BJ (cell line): ENCODE measurements around the gene TCTN1. TPM values are rescaled to one million over a fixed set of nuclear protein-coding genes. Genes with fewer than 3 reads are reported as not detected.

Experiments used
- CTCF ChIA-PET: fragments of 350-600 bp; formaldehyde crosslinking; extraction: SDS; loops from one replicate; lab custom pipeline; 2021; ENCODE audit warnings: antibody characterized with exemption, inconsistent platforms; lab: Yijun Ruan, JAX
- POLR2A ChIA-PET: fragments of 300-600 bp; sonication (Branson Sonifier 250); formaldehyde crosslinking; extraction: SDS; loops from one replicate; lab custom pipeline; 2021; ENCODE audit warnings: antibody characterized with exemption; lab: Charles Lee
- DNase-seq: peaks from one replicate; pipeline ENCODE4 v3.0.0-alpha.2; 2011; ENCODE audit warnings: low read depth
- H3K27me3 ChIP-seq: 2 replicates; pipeline ENCODE4 v1.6.0; 2011; ENCODE audit warnings: low read length; ENCODE audit not compliant: control insufficient read depth, insufficient read depth
- H3K36me3 ChIP-seq: 2 replicates; pipeline ENCODE4 v1.5.1; 2011; ENCODE audit warnings: low read length; ENCODE audit not compliant: control insufficient read depth, insufficient read depth
- H3K4me3 ChIP-seq: 2 replicates; pipeline ENCODE4 v1.5.1; 2011; ENCODE audit warnings: low read depth, mild to moderate bottlenecking, control low read depth, low read length
- CTCF ChIP-seq: IDR thresholded peaks from 2 replicates; pipeline ENCODE4 v1.5.1; 2011; ENCODE audit warnings: low read depth, mild to moderate bottlenecking, control low read depth, inconsistent platforms, low read length, moderate library complexity; ENCODE audit not compliant: insufficient read depth
- polyA minus RNA-seq: library from RNA; depleted of rRNA, polyadenylated mRNA; stranded (reverse); fragments of >200 nt; gene quantifications from 2 replicates; pipeline ENCODE4 v1.2.3, GENCODE V29; 2011; rRNA and poly(A)+ RNA removed
- polyA plus RNA-seq: library from polyadenylated mRNA; depleted of rRNA; stranded (reverse); fragments of >200 nt; gene quantifications from 2 replicates; pipeline ENCODE4 v1.2.3, GENCODE V29; 2011; rRNA removed

Gene TCTN1
- polyA plus RNA-seq (34.0 and 34.1 TPM in 2 replicates), polyA minus RNA-seq (13.9 and 20.2 TPM in 2 replicates)

- ChIA-PET POLR2A (no interaction called here), CTCF (interaction anchor here (0.7 to 3.9 kb wide), 6 partner anchors 13 to 274 kb away, joined by 3 to 28 read pairs (median 4); partner anchors contain the start of gene FAM216A)
- no peaks in the 10 kb centered on the region for H3K27me3 ChIP-seq
- peak; percentile 71 for DNase-seq
- H3K4me3 ChIP-seq, result peak within 1 kb of the TSS; percentile 69
- TF ChIP-seq CTCF, result no peak
- H3K36me3 ChIP-seq, result no peaks in the 10 kb centered on the region
Measured at GRCh38 chr12:110613771-110614684, at the start of gene TCTN1. Gene TCTN1 (plus strand): TSS chr12:110614129. CDS start chr12:110614183, 54 bp downstream.

- Histone ChIP-seq H3K4me3 (no peak overlapping the region), H3K36me3 (no peaks in the 10 kb centered on the region), H3K27me3 (no peaks in the 10 kb centered on the region)
- POLR2A ChIA-PET, result no interaction called here
- no peak for DNase-seq
- CTCF ChIA-PET, result interaction anchor here (1.2 kb wide), 1 partner anchor 114 kb away, joined by 4 read pairs; the partner anchor contains the start of gene ARPC3
- no peak for TF ChIP-seq CTCF
Measured at GRCh38 chr12:110564471-110564991, 49.4 kb upstream of the TCTN1 start.

GRCh38 chr12:110565894-110566871 is 47.7 kb upstream of the TCTN1 start:
- Histone ChIP-seq H3K27me3 (no peaks in the 10 kb centered on the region), H3K4me3 (no peak overlapping the region), H3K36me3 (no peaks in the 10 kb centered on the region)
- DNase-seq, result no peak
- POLR2A ChIA-PET, result interaction anchor here (0.5 kb wide), 1 partner anchor 8 kb away, joined by 9 read pairs; no protein-coding TSS in a partner anchor
- CTCF ChIA-PET, result interaction anchor here (0.5 to 0.6 kb wide), 2 partner anchors 14 to 62 kb away, joined by 4 read pairs; no protein-coding TSS in a partner anchor
- TF ChIP-seq CTCF, result no peak

DNA sequence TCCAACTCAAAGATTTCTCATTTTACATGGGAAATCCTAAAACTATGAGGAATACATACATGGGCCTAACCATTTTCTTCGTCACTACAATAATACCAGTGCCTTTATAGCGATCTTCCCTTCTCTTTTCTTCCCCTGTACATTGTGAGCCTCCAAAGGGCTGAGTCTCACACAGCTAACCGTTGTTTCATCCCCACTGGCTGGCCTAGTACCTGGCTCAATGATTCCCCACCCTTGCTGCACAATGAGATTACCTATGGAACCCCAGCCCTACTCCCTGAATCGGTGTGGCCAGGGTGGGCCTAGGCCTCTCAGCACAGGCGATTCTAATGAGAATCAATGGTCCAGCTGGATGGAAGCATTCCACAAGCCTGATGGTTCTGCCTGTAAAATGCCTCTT is 46.9 kb upstream of the TCTN1 start:
- H3K4me3 ChIP-seq, result no peak overlapping the region
- CTCF ChIA-PET, result interaction anchor here (0.5 kb wide), 1 partner anchor 63 kb away, joined by 4 read pairs; no protein-coding TSS in a partner anchor
- POLR2A ChIA-PET, result interaction anchor here (0.5 kb wide), 1 partner anchor 8 kb away, joined by 9 read pairs; no protein-coding TSS in a partner anchor

More for the DNA sequence above, 46.9 kb upstream of the TCTN1 start:
- DNase-seq, result no peak
- no peaks in the 10 kb centered on the region for H3K27me3 ChIP-seq
- TF ChIP-seq CTCF, result no peak
- H3K36me3 ChIP-seq, result no peaks in the 10 kb centered on the region
